Stomach (tissue), 4 donors: ENCODE data around the gene ARF6.

Experiments used
- POLR2A ChIP-seq, 4 donors: fragments of 450-650 bp; IDR thresholded peaks; one replicate each; pipeline ENCODE4 v1.6.1; 2016; ENCODE audit warnings: antibody characterized with exemption in 4 of 4, control low read depth in 2 of 4, mild to moderate bottlenecking in 1 of 4, moderate library complexity in 1 of 4
- POLR2AphosphoS5 ChIP-seq, 3 donors: sonication (generic); formaldehyde crosslinking; IDR thresholded peaks; one replicate each; pipeline ENCODE4 v1.6.1; 2016; ENCODE audit warnings: antibody characterized with exemption in 3 of 3
- TF ChIP-seq, protein P1 (sequence below), 7 experiments: fragments of 450-650 bp in 4 of 7; fragments of 200-600 bp in 3 of 7; sonication (generic) in 3 of 7; IDR thresholded peaks; one replicate each; pipeline ENCODE4 v1.5.1; 2016 to 2019; ENCODE audit warnings: antibody characterized with exemption in 7 of 7, control low read depth in 2 of 7, mild to moderate bottlenecking in 1 of 7

- no peak for TF ChIP-seq POLR2AphosphoS5 (IDR thresholded peaks at IDR 0.05)
- TF ChIP-seq, protein P1, sequence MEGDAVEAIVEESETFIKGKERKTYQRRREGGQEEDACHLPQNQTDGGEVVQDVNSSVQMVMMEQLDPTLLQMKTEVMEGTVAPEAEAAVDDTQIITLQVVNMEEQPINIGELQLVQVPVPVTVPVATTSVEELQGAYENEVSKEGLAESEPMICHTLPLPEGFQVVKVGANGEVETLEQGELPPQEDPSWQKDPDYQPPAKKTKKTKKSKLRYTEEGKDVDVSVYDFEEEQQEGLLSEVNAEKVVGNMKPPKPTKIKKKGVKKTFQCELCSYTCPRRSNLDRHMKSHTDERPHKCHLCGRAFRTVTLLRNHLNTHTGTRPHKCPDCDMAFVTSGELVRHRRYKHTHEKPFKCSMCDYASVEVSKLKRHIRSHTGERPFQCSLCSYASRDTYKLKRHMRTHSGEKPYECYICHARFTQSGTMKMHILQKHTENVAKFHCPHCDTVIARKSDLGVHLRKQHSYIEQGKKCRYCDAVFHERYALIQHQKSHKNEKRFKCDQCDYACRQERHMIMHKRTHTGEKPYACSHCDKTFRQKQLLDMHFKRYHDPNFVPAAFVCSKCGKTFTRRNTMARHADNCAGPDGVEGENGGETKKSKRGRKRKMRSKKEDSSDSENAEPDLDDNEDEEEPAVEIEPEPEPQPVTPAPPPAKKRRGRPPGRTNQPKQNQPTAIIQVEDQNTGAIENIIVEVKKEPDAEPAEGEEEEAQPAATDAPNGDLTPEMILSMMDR (IDR thresholded peaks at IDR 0.05), result no peak
- no peak for TF ChIP-seq POLR2A (IDR thresholded peaks at IDR 0.05)
These were observed 34.5 kb upstream of the ARF6 start for GRCh38 chr14:49858383-49858782.
